ENCODE results near the gene HRH1. TPM values are rescaled to one million over a fixed set of nuclear protein-coding genes. Genes with fewer than 3 reads are reported as not detected.

Gene HRH1
- total RNA-seq, 1 experiment from 2014 or later = 4.6 TPM

DNA sequence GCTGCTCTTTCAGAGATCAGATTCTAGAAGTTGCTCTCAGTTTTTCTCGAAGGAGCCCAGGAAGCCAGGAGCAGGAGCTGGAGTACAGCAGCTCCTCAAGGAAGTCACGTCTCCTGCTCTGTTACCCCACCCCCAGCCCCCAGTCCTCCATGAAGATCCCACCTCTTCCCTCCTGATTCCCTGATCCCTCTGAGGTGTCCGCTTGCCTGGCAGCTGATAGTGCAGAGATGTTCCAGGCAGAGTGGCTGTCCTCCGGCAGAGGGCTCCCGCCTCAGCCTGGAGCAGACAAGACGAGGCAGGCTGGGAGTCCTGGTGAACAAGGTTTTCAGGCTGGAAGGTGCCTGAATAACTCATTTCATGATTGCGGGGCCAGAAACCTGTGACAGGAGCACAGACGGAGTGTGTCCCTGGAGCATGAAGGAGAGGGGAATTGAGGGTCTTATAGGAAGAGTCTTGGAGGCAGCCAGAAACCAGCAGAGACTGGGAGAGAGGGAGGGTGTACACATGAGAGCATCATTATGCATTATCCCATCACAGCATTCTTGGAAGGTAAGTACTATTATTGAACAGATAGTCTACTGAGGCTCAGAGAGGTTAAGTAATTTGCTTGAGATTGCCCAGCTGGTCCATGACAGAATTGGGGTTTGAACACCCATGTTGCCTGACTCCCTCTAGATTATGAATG, 1.2 kb downstream of the HRH1 start:
- Histone ChIP-seq H3K4me3 (ENCODE audit: low read depth in 2 of 2, low read length in 2 of 2) (peak overlapping the region; percentile 51 to 71), H3K27ac (ENCODE audit: low read length) (no peak overlapping the region), H3K9me3 (ENCODE audit: control insufficient read depth, insufficient read depth, low read depth, low read length) (no peaks in the 10 kb centered on the region), H3K36me3 (ENCODE audit: control insufficient read depth, insufficient read depth, low read length) (no peaks in the 10 kb centered on the region), H3K27me3 (ENCODE audit: control insufficient read depth, insufficient read depth, low read length) (no peaks in the 10 kb centered on the region), H3K4me1 (ENCODE audit: control insufficient read depth, insufficient read depth, low read length) (peaks cover 3% of the 10 kb centered on the region; the same call in 1 of the 2 replicates)
- ChIA-PET POLR2A (no interaction called here), CTCF (interaction anchor here (0.5 to 1.7 kb wide), 7 partner anchors 41 to 220 kb away, joined by 3 to 7 read pairs (median 5); no protein-coding TSS in a partner anchor)
- no TSS peak for BruUV-seq (replicated peaks)
- ATAC-seq = peak; percentile 92
- peak; percentile 20 for DNase-seq (ENCODE audit: low read depth, low spot score)
- TF ChIP-seq, protein P1, sequence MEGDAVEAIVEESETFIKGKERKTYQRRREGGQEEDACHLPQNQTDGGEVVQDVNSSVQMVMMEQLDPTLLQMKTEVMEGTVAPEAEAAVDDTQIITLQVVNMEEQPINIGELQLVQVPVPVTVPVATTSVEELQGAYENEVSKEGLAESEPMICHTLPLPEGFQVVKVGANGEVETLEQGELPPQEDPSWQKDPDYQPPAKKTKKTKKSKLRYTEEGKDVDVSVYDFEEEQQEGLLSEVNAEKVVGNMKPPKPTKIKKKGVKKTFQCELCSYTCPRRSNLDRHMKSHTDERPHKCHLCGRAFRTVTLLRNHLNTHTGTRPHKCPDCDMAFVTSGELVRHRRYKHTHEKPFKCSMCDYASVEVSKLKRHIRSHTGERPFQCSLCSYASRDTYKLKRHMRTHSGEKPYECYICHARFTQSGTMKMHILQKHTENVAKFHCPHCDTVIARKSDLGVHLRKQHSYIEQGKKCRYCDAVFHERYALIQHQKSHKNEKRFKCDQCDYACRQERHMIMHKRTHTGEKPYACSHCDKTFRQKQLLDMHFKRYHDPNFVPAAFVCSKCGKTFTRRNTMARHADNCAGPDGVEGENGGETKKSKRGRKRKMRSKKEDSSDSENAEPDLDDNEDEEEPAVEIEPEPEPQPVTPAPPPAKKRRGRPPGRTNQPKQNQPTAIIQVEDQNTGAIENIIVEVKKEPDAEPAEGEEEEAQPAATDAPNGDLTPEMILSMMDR (IDR thresholded peaks at IDR 0.05) = peak; percentile 87
- no peak for TF ChIP-seq TCF7L2 (IDR thresholded peaks at IDR 0.05; ENCODE audit: low read depth, low read length)
- in situ Hi-C loops (cut with HindIII; ENCODE audit: low pct_unique_long_range_greater_than_20kb, low sequenced_read_pairs) (no loop called here), intact Hi-C loops (cut with micrococcal nuclease; ENCODE audit: unreplicated experiment) (no loop called here)

DNA sequence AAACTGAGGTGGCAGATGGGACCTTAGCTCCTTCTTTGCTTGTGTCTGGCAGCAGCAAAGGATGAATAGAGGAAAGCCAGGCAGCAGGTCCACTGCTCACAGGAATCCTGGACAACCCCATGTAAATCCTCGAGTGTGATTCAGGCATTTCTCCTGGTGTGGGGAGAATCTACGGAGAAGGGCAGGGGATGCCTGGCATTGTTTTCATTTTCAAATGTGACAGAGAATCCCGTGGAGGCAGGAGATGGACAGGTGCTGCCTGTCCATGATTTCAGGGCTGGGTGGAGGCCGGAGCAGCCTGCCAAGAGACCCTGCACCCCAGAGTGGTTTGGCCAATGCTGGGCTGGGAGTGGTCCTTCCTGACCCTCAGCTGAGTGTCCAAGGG, 1.7 kb downstream of the HRH1 start:
- in situ Hi-C loops (cut with HindIII; ENCODE audit: low pct_unique_long_range_greater_than_20kb, low sequenced_read_pairs) = no loop called here

More for the DNA sequence above, 1.7 kb downstream of the HRH1 start:
- Histone ChIP-seq H3K9me3 (ENCODE audit: control insufficient read depth, insufficient read depth, low read depth, low read length) (no peaks in the 10 kb centered on the region), H3K4me1 (ENCODE audit: control insufficient read depth, insufficient read depth, low read length) (peaks cover 3% of the 10 kb centered on the region; the same call in 1 of the 2 replicates), H3K27ac (ENCODE audit: low read length) (no peak overlapping the region), H3K27me3 (ENCODE audit: control insufficient read depth, insufficient read depth, low read length) (no peaks in the 10 kb centered on the region), H3K36me3 (ENCODE audit: control insufficient read depth, insufficient read depth, low read length) (no peaks in the 10 kb centered on the region), H3K4me3 (ENCODE audit: low read depth in 2 of 2, low read length in 2 of 2) (peak overlapping the region in 1 of 2 experiments; percentile 51; a peak in 2 of 4 replicates)
- no peak for TF ChIP-seq TCF7L2 (IDR thresholded peaks at IDR 0.05; ENCODE audit: low read depth, low read length)
- TF ChIP-seq, protein P1 (IDR thresholded peaks at IDR 0.05) = no peak
- TF ChIP-seq, protein P2, sequence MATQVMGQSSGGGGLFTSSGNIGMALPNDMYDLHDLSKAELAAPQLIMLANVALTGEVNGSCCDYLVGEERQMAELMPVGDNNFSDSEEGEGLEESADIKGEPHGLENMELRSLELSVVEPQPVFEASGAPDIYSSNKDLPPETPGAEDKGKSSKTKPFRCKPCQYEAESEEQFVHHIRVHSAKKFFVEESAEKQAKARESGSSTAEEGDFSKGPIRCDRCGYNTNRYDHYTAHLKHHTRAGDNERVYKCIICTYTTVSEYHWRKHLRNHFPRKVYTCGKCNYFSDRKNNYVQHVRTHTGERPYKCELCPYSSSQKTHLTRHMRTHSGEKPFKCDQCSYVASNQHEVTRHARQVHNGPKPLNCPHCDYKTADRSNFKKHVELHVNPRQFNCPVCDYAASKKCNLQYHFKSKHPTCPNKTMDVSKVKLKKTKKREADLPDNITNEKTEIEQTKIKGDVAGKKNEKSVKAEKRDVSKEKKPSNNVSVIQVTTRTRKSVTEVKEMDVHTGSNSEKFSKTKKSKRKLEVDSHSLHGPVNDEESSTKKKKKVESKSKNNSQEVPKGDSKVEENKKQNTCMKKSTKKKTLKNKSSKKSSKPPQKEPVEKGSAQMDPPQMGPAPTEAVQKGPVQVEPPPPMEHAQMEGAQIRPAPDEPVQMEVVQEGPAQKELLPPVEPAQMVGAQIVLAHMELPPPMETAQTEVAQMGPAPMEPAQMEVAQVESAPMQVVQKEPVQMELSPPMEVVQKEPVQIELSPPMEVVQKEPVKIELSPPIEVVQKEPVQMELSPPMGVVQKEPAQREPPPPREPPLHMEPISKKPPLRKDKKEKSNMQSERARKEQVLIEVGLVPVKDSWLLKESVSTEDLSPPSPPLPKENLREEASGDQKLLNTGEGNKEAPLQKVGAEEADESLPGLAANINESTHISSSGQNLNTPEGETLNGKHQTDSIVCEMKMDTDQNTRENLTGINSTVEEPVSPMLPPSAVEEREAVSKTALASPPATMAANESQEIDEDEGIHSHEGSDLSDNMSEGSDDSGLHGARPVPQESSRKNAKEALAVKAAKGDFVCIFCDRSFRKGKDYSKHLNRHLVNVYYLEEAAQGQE (IDR thresholded peaks at IDR 0.05; ENCODE audit: insufficient read depth in 1 of 2, low read depth in 2 of 2, low read length in 1 of 2) = no peak
- TF ChIP-seq POLR2AphosphoS5 (IDR thresholded peaks at IDR 0.05; ENCODE audit: low read depth, low read length) = no peak
- no peak for TF ChIP-seq SIN3A (IDR thresholded peaks at IDR 0.05; ENCODE audit: borderline replicate concordance, insufficient read depth, low read depth, low read length)
- ChIA-PET CTCF (interaction anchor here (0.6 to 1.7 kb wide), 3 partner anchors 40 to 95 kb away, joined by 3 to 6 read pairs (median 4); no protein-coding TSS in a partner anchor), POLR2A (interaction anchor here (0.6 kb wide), 1 partner anchor 179 kb away, joined by 4 read pairs; no protein-coding TSS in a partner anchor)
- intact Hi-C loops (cut with micrococcal nuclease; ENCODE audit: unreplicated experiment) = no loop called here
- BruUV-seq (replicated peaks) = no TSS peak
- ATAC-seq (no peak), DNase-seq (ENCODE audit: low read depth, low spot score) (no peak)

Measured in Panc1 (cell line).